ENCODE data around the gene ENPP7.

- TF ChIP-seq CTCF (IDR thresholded peaks at IDR 0.05) (no peak), POLR2A (IDR thresholded peaks at IDR 0.05) (no peak), POLR2AphosphoS5 (IDR thresholded peaks at IDR 0.05) (no peak)
Measured at GRCh38 chr17:79720705-79721292, 9.9 kb upstream of the ENPP7 start.
